MM.1S (cell line): Measurements from ENCODE around the gene LCE3C.

Experiments
- DNase-seq: peaks from one replicate; pipeline ENCODE4 v3.0.0-alpha.2; 2015
- H2AFZ ChIP-seq: fragments of 300-600 bp; sonication (generic); 2 replicates; pipeline ENCODE4 v1.6.0; 2016; ENCODE audit warnings: antibody characterized with exemption, low read length
- H3F3A ChIP-seq: fragments of 300-600 bp; sonication (generic); 2 replicates; pipeline ENCODE4 v1.6.1; 2016; ENCODE audit warnings: mild to moderate bottlenecking, antibody characterized with exemption, low read length, moderate library complexity, mixed read lengths; ENCODE audit not compliant: insufficient read depth
- H3K27ac ChIP-seq: fragments of 300-600 bp; sonication (generic); 2 replicates; pipeline ENCODE4 v1.5.1; 2016; ENCODE audit warnings: mild to moderate bottlenecking, low read length
- H3K27me3 ChIP-seq: fragments of 300-600 bp; sonication (generic); replicated peaks from 2 replicates; pipeline ENCODE4 v1.6.0; 2016; ENCODE audit warnings: low read length; ENCODE audit not compliant: insufficient read depth
- H3K36me3 ChIP-seq: fragments of 300-600 bp; sonication (generic); replicated peaks from 2 replicates; pipeline ENCODE4 v1.6.1; 2016; ENCODE audit warnings: mild to moderate bottlenecking, low read length, mixed read lengths; ENCODE audit not compliant: insufficient read depth
- H3K4me1 ChIP-seq: fragments of 300-600 bp; sonication (generic); 2 replicates; pipeline ENCODE4 v1.6.1; 2016; ENCODE audit warnings: low read length, mixed read lengths
- H3K4me2 ChIP-seq: fragments of 300-600 bp; sonication (generic); 2 replicates; pipeline ENCODE4 v1.6.0; 2016; ENCODE audit warnings: low read depth, low read length
- H3K4me3 ChIP-seq: fragments of 300-600 bp; sonication (generic); 2 replicates; pipeline ENCODE4 v1.5.1; 2016; ENCODE audit warnings: low read length, mixed read lengths
- H3K79me2 ChIP-seq: fragments of 300-600 bp; sonication (generic); 2 replicates; pipeline ENCODE4 v1.6.1; 2016; ENCODE audit warnings: mixed run types, low read length, mixed read lengths
- H3K9ac ChIP-seq: fragments of 300-600 bp; sonication (generic); 2 replicates; pipeline ENCODE4 v1.6.1; 2016; ENCODE audit warnings: low read length, mixed read lengths
- H3K9me2 ChIP-seq: fragments of 300-600 bp; sonication (generic); replicated peaks from 2 replicates; pipeline ENCODE4 v1.6.1; 2016; ENCODE audit warnings: mild to moderate bottlenecking, low read length, mixed read lengths; ENCODE audit not compliant: insufficient read depth
- H3K9me3 ChIP-seq: fragments of 300-600 bp; sonication (generic); replicated peaks from 2 replicates; pipeline ENCODE4 v1.6.1; 2016; ENCODE audit warnings: mild to moderate bottlenecking, low read length, mixed read lengths; ENCODE audit not compliant: insufficient read depth
- H4K20me1 ChIP-seq: fragments of 300-600 bp; sonication (generic); 2 replicates; pipeline ENCODE4 v1.6.1; 2016; ENCODE audit warnings: mild to moderate bottlenecking, low read length, moderate library complexity, mixed read lengths; ENCODE audit not compliant: insufficient read depth
- EZH2 ChIP-seq: fragments of 300-600 bp; sonication (generic); optimal IDR thresholded peaks from 2 replicates; pipeline ENCODE3; 2017; ENCODE audit warnings: low read depth, mild to moderate bottlenecking, antibody characterized with exemption, low read length, mixed read lengths
- EZH2phosphoT487 ChIP-seq: fragments of 300-600 bp; sonication (generic); IDR thresholded peaks from 2 replicates; pipeline ENCODE4 v1.6.1; 2018; ENCODE audit warnings: antibody characterized with exemption, low read length
- TF ChIP-seq, protein P1 (sequence below): fragments of 300-600 bp; sonication (generic); IDR thresholded peaks from 2 replicates; pipeline ENCODE4 v1.5.1; 2016; ENCODE audit warnings: antibody characterized with exemption, low read length, mixed read lengths

Gene LCE3C

DNA sequence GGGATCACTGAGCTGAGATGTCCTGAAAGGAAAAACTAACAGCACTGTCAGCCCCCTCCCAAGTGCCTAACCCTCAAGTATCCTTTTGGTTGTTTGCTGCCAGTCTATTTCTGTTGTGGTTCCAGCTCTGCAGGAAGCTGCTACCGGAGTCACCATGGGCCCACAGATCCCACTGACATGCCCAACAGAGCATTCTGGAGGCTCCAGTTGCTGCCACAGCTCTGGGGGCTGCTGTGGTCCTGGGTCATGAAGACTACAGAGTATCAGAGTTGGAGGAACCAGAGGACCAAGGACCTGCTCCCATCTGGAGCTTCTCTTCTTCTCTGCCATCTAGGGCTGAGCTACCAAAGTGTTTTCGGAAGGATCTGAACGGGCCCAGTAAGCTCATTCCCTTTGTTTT, 22.0 kb downstream of the LCE3C start:
- Histone ChIP-seq H3K79me2 (no peaks in the 10 kb centered on the region), H3K27me3 (no peaks in the 10 kb centered on the region), H3K36me3 (no peaks in the 10 kb centered on the region), H3F3A (no peaks in the 10 kb centered on the region), H3K27ac (no peak overlapping the region), H2AFZ (no peak overlapping the region), H3K4me2 (no peak overlapping the region), H3K9me2 (no peaks in the 10 kb centered on the region), H4K20me1 (no peaks in the 10 kb centered on the region), H3K4me3 (no peak overlapping the region), H3K9me3 (no peaks in the 10 kb centered on the region), H3K9ac (no peak overlapping the region), H3K4me1 (no peaks in the 10 kb centered on the region)
- DNase-seq: no peak
- TF ChIP-seq EZH2phosphoT487 (no peak), EZH2 (no peak)
- TF ChIP-seq, protein P1, sequence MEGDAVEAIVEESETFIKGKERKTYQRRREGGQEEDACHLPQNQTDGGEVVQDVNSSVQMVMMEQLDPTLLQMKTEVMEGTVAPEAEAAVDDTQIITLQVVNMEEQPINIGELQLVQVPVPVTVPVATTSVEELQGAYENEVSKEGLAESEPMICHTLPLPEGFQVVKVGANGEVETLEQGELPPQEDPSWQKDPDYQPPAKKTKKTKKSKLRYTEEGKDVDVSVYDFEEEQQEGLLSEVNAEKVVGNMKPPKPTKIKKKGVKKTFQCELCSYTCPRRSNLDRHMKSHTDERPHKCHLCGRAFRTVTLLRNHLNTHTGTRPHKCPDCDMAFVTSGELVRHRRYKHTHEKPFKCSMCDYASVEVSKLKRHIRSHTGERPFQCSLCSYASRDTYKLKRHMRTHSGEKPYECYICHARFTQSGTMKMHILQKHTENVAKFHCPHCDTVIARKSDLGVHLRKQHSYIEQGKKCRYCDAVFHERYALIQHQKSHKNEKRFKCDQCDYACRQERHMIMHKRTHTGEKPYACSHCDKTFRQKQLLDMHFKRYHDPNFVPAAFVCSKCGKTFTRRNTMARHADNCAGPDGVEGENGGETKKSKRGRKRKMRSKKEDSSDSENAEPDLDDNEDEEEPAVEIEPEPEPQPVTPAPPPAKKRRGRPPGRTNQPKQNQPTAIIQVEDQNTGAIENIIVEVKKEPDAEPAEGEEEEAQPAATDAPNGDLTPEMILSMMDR: no peak

DNA sequence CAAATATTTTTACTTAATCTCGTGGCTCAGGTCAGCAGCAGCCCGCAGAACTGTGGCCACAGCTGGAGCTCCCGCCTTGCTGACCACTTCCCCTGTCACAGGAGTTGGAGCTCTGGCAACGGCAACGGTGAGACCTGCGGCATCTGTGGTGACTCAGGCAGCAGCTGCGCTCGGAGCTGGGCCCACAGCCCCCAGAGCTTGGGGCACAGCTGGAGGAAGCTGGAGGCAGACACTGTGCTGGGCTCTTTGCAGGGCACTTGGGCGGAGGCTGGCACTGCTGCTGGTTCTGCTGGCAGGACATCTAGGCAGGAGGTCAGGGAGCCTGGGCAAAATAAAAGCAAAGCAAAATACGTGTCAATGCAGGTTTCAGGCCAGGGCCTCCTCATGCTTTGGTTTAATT, 22.8 kb downstream of the LCE3C start, which contains the start of gene LCE3A:
Gene LCE3A (minus strand): TSS at position 301 of the 400 bp plus-strand sequence. CDS start 0 bp downstream, at position 301.
- no peaks in the 10 kb centered on the region for H3K79me2 ChIP-seq
- H3K36me3 ChIP-seq: no peaks in the 10 kb centered on the region
- H3K9ac ChIP-seq: no peak within 1 kb of the TSS
- no peak within 1 kb of the TSS for H3K27ac ChIP-seq
- H4K20me1 ChIP-seq: no peaks in the 10 kb centered on the region
- H3K4me3 ChIP-seq: no peak within 1 kb of the TSS
- peak within 1 kb of the TSS; percentile 54 for H3K4me2 ChIP-seq
- TF ChIP-seq, protein P1: no peak
- TF ChIP-seq EZH2phosphoT487 (no peak), EZH2 (no peak)
- DNase-seq: peak; percentile 83
- H3K9me3 ChIP-seq: no peaks in the 10 kb centered on the region
- no peaks in the 10 kb centered on the region for H3K27me3 ChIP-seq
- H3K9me2 ChIP-seq: no peaks in the 10 kb centered on the region
- no peaks in the 10 kb centered on the region for H3K4me1 ChIP-seq
- peak within 1 kb of the TSS; percentile 57 for H2AFZ ChIP-seq
- no peaks in the 10 kb centered on the region for H3F3A ChIP-seq

DNA sequence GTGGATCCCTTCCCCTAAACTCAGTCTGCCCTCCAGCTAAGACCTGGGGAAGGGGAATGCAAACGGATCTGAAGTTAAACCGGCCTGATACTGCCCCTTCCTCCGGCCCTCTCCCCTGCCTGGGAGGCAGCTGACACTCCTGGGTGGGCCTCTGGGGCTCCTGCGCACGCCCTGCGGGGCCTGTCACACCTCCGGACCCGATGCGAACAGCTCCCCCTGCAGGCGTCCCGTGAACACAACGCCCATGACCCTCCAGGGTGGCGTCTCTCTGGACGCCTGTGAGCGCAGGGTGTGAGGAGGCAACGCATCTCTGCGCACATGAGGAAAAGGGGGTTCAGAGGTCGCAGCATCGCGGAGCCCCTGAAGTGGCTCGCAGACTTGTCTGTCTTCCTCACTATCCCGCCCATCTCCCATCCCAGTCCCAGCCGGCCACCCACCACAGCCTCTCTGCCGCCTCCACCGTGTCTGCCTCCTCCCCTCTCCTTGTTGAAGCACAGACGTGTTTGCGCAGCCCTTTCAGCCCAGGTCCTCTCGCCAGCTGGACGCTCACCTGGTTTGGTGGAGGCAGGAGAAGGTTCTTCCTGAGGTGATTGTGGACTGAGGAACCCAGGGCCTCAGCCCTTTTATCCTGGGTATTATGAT, 23.3 kb downstream of the LCE3C start:
- Histone ChIP-seq H3F3A (no peaks in the 10 kb centered on the region), H3K4me3 (no peak overlapping the region), H3K27me3 (no peaks in the 10 kb centered on the region), H3K4me2 (peak overlapping the region; percentile 54), H3K9ac (no peak overlapping the region), H3K36me3 (no peaks in the 10 kb centered on the region), H3K79me2 (no peaks in the 10 kb centered on the region), H3K27ac (no peak overlapping the region), H3K4me1 (no peaks in the 10 kb centered on the region), H2AFZ (peak overlapping the region; percentile 57), H3K9me3 (no peaks in the 10 kb centered on the region), H4K20me1 (no peaks in the 10 kb centered on the region), H3K9me2 (no peaks in the 10 kb centered on the region)
- peak; percentile 35 for DNase-seq
- TF ChIP-seq EZH2: no peak
- TF ChIP-seq, protein P1: peak; percentile 71
